Thyroid gland (tissue), 4 donors: Measurements from ENCODE around the gene GDF15. TPM values are rescaled to one million over a fixed set of nuclear protein-coding genes. Genes with fewer than 3 reads are reported as not detected.
A peak's percentile ranks its signal among the peaks of the same experiment; 100 is the strongest.

Experiments
- DNase-seq, 2 donors: peaks; one replicate each; pipeline ENCODE4 v3.0.0-alpha.2; 2019
- H3K27ac ChIP-seq, 3 donors: fragments of 200-600 bp; sonication (generic); 1 replicate in 2 of 3; 2 replicates in 1 of 3; pipeline ENCODE4 v1.5.1; 2016 to 2019; ENCODE audit warnings: mild to moderate bottlenecking in 1 of 3, moderate library complexity in 1 of 3
- H3K27me3 ChIP-seq: fragments of 200-600 bp; sonication (generic); one replicate; pipeline ENCODE4 v1.5.1; 2019
- H3K36me3 ChIP-seq, 2 donors: fragments of 200-600 bp; sonication (generic); one replicate each; pipeline ENCODE4 v1.5.1; 2016 to 2019
- H3K4me1 ChIP-seq, 2 donors: fragments of 200-600 bp; sonication (generic); one replicate each; pipeline ENCODE4 v1.5.1; 2017 to 2019
- H3K4me3 ChIP-seq, 3 donors: fragments of 200-600 bp; sonication (generic); replicated peaks in 1 of 3; 1 replicate in 2 of 3; 2 replicates in 1 of 3; pipeline ENCODE4 v1.5.1; 2016; ENCODE audit warnings: mild to moderate bottlenecking in 1 of 3
- H3K9me3 ChIP-seq: fragments of 200-600 bp; sonication (generic); one replicate; pipeline ENCODE4 v1.5.1; 2017
- POLR2A ChIP-seq, 2 donors: fragments of 450-650 bp; IDR thresholded peaks; one replicate each; pipeline ENCODE4 v1.6.1; 2017; ENCODE audit warnings: antibody characterized with exemption in 2 of 2, mild to moderate bottlenecking in 2 of 2, moderate library complexity in 1 of 2
- WGBS, 2 donors: methylation state at CpG; one replicate each; pipeline ENCODE4 v1.1.5; 2017; 5-methylcytosine and 5-hydroxymethylcytosine counted together
- intact Hi-C: fragments of 100-400 bp; cut with DNase I; formaldehyde crosslinking; loops from one replicate; pipeline ENCODE4 v1.15.1; 2023
- total RNA-seq, 4 donors: library from RNA; depleted of rRNA; stranded (reverse); fragments of >200 nt; gene quantifications; one replicate each; pipeline ENCODE4 v1.2.3, GENCODE V29; 2016
- TF ChIP-seq, protein P1 (sequence below), 6 experiments: fragments of 200-600 bp in 3 of 6; fragments of 450-650 bp in 3 of 6; sonication (generic) in 3 of 6; IDR thresholded peaks; one replicate each; pipeline ENCODE4 v1.5.1; 2016 to 2019; ENCODE audit warnings: antibody characterized with exemption in 6 of 6, mild to moderate bottlenecking in 2 of 6, inconsistent platforms in 1 of 6, moderate library complexity in 1 of 6

GDF15 gene
- total RNA-seq, 4 donors from 2014 or later = 3.7 to 9.9 (median 5.1) TPM; not detected in 1

DNA sequence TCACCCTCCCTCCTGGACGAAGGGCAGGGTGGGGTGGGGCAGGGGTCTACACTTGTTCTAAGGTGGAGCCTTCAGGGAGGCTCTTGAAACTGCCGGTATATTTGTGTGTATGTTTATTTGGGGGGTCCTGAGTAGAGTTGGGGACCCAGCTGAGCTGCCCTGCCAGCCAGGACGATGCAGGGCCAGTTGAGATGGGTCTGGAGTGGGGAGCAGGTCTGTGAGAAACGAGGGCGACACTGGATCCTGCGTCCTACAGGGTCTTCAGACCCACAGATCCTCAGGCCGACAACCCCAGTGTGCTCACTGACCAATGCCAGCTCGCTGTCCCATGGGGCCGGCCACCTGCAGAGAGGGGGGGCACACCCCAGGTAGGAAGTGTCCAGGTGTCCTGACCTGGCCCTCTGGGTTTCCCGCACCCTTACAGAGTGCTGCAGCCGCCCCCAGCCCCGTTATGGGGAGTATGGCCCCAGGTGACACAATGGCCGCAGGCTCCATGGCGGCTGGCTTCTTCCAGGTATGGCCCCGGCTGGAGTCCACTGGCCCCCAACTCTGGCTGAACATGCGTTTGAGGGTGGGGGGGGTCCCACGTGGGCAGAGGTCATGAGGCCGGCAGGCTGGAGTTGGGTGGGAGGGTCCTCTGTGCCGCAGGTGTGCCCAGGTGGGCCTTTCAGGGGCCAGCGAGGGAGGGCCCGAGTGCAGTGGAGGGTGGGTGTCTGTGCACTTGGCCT is 44.6 kb downstream of the GDF15 start:
- Histone ChIP-seq H3K27ac (no peak overlapping the region), H3K4me1 (peaks cover 16 to 36% of the 10 kb centered on the region in 2 donors), H3K4me3 (no peak overlapping the region), H3K27me3 (no peaks in the 10 kb centered on the region), H3K36me3 (no peaks in the 10 kb centered on the region), H3K9me3 (no peaks in the 10 kb centered on the region)
- no peak for DNase-seq
- intact Hi-C loops = no loop called here
- WGBS, 2 donors = 84 to 94% methylated on average over 7 to 20 of the region's 21 CpGs
- no peak for TF ChIP-seq POLR2A (IDR thresholded peaks at IDR 0.05)
- TF ChIP-seq, protein P1, sequence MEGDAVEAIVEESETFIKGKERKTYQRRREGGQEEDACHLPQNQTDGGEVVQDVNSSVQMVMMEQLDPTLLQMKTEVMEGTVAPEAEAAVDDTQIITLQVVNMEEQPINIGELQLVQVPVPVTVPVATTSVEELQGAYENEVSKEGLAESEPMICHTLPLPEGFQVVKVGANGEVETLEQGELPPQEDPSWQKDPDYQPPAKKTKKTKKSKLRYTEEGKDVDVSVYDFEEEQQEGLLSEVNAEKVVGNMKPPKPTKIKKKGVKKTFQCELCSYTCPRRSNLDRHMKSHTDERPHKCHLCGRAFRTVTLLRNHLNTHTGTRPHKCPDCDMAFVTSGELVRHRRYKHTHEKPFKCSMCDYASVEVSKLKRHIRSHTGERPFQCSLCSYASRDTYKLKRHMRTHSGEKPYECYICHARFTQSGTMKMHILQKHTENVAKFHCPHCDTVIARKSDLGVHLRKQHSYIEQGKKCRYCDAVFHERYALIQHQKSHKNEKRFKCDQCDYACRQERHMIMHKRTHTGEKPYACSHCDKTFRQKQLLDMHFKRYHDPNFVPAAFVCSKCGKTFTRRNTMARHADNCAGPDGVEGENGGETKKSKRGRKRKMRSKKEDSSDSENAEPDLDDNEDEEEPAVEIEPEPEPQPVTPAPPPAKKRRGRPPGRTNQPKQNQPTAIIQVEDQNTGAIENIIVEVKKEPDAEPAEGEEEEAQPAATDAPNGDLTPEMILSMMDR (IDR thresholded peaks at IDR 0.05) = no peak

DNA sequence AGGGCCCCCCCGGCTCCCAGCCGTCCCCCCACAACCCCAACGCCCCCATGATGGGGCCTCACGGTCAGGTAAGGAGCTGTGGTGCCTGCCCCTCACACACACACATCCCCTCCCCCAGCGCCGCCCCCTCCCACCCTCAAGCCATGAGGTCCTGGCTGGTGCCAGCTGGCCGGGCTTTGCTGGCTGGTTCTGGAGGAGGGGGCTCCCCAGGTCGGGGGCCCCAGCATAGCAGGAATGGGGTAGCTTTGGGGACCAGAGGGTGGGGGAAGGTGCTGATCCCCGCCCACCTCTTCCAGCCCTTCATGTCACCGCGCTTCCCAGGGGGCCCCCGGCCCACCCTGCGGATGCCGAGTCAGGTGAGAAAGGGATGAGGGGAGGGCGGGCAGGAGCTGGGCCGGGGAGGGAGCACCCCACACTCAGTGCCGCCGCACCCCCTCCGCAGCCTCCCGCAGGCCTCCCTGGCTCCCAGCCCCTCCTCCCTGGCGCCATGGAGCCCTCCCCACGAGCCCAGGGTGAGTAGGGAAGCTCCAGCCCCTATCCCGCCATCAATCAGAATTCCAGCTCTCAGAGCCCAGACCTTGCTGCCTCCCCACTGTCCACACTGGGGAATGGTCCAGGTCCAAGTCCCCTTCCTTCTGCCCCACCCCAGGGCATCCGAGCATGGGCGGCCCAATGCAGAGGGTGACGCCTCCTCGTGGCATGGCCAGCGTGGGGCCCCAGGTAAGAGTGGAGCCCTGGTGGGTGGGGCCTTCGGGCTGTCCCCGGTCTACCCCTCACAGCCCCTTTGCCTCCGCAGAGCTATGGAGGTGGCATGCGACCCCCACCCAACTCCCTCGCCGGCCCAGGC is 45.6 kb downstream of the GDF15 start:
- peaks cover 12 to 28% of the 10 kb centered on the region in 2 donors for H3K4me1 ChIP-seq

DNA sequence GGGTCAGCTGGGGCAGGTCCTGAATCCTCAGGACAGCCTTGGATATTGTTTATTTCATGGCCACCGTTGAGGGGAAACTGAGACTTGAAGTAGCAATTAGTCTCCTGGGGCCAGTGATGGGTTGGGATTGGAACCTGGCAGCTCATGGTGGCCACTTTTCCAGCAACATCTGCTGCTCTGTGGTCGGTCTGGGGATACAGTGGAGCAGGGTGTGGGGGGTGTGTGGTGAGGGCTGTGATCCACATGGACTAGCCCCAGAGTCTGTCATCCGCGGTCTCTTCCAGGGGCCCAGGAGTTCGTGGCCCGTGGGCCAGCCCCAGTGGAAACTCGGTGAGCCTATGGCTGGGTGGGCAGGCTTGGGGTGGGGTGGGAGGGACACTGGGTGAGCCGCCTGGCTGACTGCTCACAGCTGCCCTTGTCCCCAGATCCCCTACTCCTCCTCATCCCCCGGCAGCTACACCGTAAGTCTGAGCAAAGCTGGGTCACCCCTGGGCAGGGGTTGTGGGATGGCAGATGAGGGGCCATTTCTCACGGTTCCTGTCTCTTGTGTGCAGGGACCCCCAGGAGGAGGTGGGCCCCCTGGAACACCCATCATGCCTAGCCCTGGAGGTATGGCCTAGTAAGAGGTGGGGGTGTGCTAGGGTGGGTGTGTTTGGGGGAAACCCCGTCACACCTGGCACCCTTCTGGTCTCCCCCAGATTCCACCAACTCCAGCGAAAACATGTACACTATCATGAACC is 46.5 kb downstream of the GDF15 start:
- no peak for DNase-seq
- Histone ChIP-seq H3K27ac (no peak overlapping the region), H3K4me1 (peaks cover 15 to 31% of the 10 kb centered on the region in 2 donors), H3K36me3 (no peaks in the 10 kb centered on the region), H3K4me3 (peak overlapping the region in 1 of 3 donors; percentile 34), H3K27me3 (no peaks in the 10 kb centered on the region), H3K9me3 (no peaks in the 10 kb centered on the region)
- 63 to 100% methylated on average over 1 to 2 of the region's 13 CpGs for WGBS, 2 donors
- intact Hi-C loops = no loop called here
- TF ChIP-seq POLR2A (IDR thresholded peaks at IDR 0.05) = no peak
- TF ChIP-seq, protein P1 (IDR thresholded peaks at IDR 0.05) = no peak

More for the DNA sequence above, 45.6 kb downstream of the GDF15 start:
- WGBS, 2 donors = 79 to 82% methylated on average over 12 to 18 of the region's 34 CpGs
- DNase-seq = no peak
- Histone ChIP-seq H3K36me3 (no peaks in the 10 kb centered on the region), H3K27me3 (no peaks in the 10 kb centered on the region), H3K27ac (no peak overlapping the region), H3K4me3 (no peak overlapping the region), H3K9me3 (no peaks in the 10 kb centered on the region)
- intact Hi-C loops = no loop called here
- no peak for TF ChIP-seq POLR2A (IDR thresholded peaks at IDR 0.05)
- TF ChIP-seq, protein P1 (IDR thresholded peaks at IDR 0.05) = no peak

DNA sequence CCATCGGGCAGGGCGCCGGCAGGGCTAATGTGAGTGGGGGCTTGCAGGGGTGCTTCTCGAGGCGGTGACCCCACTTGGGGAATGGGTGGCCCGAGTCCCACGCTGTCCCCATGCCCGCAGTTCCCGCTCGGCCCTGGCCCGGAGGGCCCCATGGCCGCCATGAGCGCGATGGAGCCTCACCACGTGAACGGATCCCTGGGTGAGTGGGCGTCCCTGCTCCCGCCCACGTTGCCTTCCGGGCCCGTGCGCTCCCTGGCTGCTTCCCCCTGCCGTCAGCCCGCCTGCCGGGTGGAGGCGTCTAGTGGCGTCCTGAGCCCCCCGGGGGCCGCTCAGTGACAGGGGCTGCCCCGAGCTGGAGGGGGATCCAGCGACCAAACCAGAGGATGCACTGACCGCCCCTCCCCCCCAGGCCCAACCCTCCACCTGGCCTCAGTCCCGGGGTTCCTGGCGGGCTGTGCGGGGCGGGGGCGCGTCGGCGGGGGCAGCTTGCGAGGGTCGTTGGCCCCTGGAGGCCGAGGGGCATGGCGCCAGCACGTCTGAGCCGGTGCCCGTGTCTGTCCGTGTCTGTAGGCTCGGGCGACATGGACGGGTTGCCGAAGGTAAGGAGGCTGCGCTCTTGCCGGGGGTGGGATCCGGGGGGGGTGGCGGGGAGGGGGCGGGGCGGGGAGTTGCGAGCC is 47.2 kb downstream of the GDF15 start:
- DNase-seq = peak; percentile 40 to 45
- 80% methylated on average over 3 of the region's 59 CpGs; no CpG with 5 or more reads in 1 of the 2 donors for WGBS, 2 donors
- intact Hi-C loops = no loop called here
- peaks cover 22 to 34% of the 10 kb centered on the region in 2 donors for H3K4me1 ChIP-seq
- no peaks in the 10 kb centered on the region for H3K27me3 ChIP-seq
- no peaks in the 10 kb centered on the region for H3K36me3 ChIP-seq
- TF ChIP-seq, protein P1 (IDR thresholded peaks at IDR 0.05) = no peak
- no peak for TF ChIP-seq POLR2A (IDR thresholded peaks at IDR 0.05)
- H3K27ac ChIP-seq = peak overlapping the region in 1 of 3 donors; percentile 30
- H3K9me3 ChIP-seq = no peaks in the 10 kb centered on the region
- H3K4me3 ChIP-seq = peak overlapping the region in 2 of 3 donors; percentile 30 to 34
